ENCODE results near the gene BBS10.

DNA sequence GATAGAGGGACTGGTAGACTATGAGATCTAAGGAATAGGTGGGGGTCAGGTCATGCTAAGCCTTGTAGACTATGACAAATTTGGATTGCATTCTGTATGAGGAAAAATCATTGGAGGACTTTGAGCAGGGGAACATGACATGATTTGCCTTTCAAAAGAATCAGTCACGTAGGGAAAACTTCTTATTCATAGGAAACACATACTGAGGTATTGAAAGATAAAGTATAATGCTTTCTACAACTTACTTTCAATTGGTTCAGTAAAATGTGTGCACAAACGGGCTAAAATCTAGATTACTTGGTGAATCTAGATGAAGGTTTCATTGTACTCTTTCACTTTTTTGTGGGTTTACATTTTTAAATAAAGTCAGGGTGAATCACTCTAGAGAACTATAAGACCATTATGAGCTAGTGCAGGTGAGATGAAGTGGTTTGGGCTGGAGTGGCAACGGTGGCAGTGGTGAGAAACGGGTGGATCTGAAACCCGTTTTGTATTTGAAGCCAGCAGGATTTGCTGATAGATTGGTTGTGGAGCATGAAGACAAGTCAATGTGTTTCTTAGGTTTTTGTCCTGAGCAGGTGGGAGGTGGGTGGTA lies 6.7 kb downstream of the BBS10 start:
- TF ChIP-seq, protein P1, sequence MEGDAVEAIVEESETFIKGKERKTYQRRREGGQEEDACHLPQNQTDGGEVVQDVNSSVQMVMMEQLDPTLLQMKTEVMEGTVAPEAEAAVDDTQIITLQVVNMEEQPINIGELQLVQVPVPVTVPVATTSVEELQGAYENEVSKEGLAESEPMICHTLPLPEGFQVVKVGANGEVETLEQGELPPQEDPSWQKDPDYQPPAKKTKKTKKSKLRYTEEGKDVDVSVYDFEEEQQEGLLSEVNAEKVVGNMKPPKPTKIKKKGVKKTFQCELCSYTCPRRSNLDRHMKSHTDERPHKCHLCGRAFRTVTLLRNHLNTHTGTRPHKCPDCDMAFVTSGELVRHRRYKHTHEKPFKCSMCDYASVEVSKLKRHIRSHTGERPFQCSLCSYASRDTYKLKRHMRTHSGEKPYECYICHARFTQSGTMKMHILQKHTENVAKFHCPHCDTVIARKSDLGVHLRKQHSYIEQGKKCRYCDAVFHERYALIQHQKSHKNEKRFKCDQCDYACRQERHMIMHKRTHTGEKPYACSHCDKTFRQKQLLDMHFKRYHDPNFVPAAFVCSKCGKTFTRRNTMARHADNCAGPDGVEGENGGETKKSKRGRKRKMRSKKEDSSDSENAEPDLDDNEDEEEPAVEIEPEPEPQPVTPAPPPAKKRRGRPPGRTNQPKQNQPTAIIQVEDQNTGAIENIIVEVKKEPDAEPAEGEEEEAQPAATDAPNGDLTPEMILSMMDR (IDR thresholded peaks at IDR 0.05 in 8 of 11, conservative IDR thresholded peaks at IDR 0.05 in 3 of 11), result no peak
- TF ChIP-seq POLR2AphosphoS5 (IDR thresholded peaks at IDR 0.05) (no peak), POLR2A (IDR thresholded peaks at IDR 0.05) (no peak)
